ENCODE measurements around the gene THOC6.

Gene THOC6

GRCh38 chr16:2991566-2992261 is 32.1 kb upstream of the THOC6 start:
- FAIRE-seq (no peak), DNase-seq (ENCODE audit: insufficient read length, low spot score) (no peak)

GRCh38 chr16:2992383-2993081 is 31.3 kb upstream of the THOC6 start:
- no peak for DNase-seq (ENCODE audit: insufficient read length, low spot score)
- FAIRE-seq, result no peak

GRCh38 chr16:2996298-2996697 is 27.5 kb upstream of the THOC6 start:
- DNase-seq (ENCODE audit: insufficient read length, low spot score), result no peak
- FAIRE-seq, result no peak

DNA sequence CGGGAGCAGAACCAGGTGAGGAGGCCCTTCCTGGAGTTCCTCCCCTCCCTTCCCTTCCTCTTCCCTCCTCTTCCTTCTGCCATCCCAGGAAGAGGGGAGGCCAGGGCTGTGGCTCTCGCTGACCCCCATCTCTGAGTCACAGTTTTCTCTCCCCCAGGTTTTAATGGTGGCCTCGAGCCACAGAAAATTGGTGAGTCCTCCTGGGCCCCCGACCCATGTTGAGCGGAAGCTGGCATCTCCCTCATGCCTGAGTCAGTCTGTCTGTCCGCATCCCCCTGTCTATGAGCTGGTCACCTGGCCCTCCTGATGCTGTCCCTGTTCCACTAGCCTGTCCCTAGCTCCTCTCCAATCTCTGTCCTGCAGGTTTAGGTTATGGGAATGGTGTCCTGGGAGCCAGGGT is 23.9 kb upstream of the THOC6 start:
- no peak for DNase-seq (ENCODE audit: insufficient read length, low spot score)
- no peak for FAIRE-seq

- FAIRE-seq (no peak), DNase-seq (ENCODE audit: insufficient read length, low spot score) (no peak)
These were observed 23.3 kb upstream of the THOC6 start for GRCh38 chr16:3000540-3000939.

GRCh38 chr16:3001316-3001715 is 22.5 kb upstream of the THOC6 start:
- DNase-seq (ENCODE audit: insufficient read length, low spot score) (no peak), FAIRE-seq (no peak)

GRCh38 chr16:3003582-3004270 is 20.1 kb upstream of the THOC6 start:
- FAIRE-seq (peak; percentile 99), DNase-seq (ENCODE audit: insufficient read length, low spot score) (peak; percentile 99)

GRCh38 chr16:3004319-3004718 is 19.5 kb upstream of the THOC6 start:
- FAIRE-seq, result no peak

GRCh38 chr16:3004781-3005284 is 19.0 kb upstream of the THOC6 start:
- no peak for DNase-seq (ENCODE audit: insufficient read length, low spot score)
- FAIRE-seq, result peak; percentile 40

More at GRCh38 chr16:3004319-3004718, 19.5 kb upstream of the THOC6 start:
- DNase-seq (ENCODE audit: insufficient read length, low spot score), result no peak

- peak; percentile 69 for DNase-seq (ENCODE audit: insufficient read length, low spot score)
- peak; percentile 94 for FAIRE-seq
These were observed 16.5 kb upstream of the THOC6 start for GRCh38 chr16:3007059-3007956.

- FAIRE-seq (peak; percentile 44), DNase-seq (ENCODE audit: insufficient read length, low spot score) (no peak)
These were observed 15.7 kb upstream of the THOC6 start for GRCh38 chr16:3007957-3008689.

GRCh38 chr16:3008690-3009037 is 15.2 kb upstream of the THOC6 start:
- FAIRE-seq (no peak), DNase-seq (ENCODE audit: insufficient read length, low spot score) (no peak)

- no peak for DNase-seq (ENCODE audit: insufficient read length, low spot score)
- FAIRE-seq, result no peak
These were observed 14.1 kb upstream of the THOC6 start for GRCh38 chr16:3009568-3010390.

DNA sequence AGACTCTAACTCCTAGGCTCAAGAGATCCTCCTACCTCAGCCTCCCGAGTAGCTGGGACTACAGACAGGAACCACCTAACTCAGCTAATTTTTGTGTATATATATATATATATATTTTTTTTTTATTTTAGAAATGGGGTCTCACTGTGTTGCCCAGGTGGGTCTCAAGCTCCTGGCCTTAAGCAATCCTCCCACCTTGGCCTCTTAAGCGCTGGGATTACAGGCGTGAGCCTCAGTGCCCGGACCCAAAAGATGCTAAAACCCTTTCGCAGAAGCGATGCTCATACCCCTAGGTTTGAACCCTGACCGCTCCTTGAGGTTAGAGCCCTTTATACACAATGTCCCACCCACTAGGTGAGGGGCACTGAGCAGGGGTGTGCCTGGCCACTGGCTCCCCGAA is 13.3 kb upstream of the THOC6 start:
- no peak for DNase-seq (ENCODE audit: insufficient read length, low spot score)
- FAIRE-seq, result no peak

- FAIRE-seq (no peak), DNase-seq (ENCODE audit: insufficient read length, low spot score) (no peak)
These were observed 11.6 kb upstream of the THOC6 start for GRCh38 chr16:3012246-3012645.

DNA sequence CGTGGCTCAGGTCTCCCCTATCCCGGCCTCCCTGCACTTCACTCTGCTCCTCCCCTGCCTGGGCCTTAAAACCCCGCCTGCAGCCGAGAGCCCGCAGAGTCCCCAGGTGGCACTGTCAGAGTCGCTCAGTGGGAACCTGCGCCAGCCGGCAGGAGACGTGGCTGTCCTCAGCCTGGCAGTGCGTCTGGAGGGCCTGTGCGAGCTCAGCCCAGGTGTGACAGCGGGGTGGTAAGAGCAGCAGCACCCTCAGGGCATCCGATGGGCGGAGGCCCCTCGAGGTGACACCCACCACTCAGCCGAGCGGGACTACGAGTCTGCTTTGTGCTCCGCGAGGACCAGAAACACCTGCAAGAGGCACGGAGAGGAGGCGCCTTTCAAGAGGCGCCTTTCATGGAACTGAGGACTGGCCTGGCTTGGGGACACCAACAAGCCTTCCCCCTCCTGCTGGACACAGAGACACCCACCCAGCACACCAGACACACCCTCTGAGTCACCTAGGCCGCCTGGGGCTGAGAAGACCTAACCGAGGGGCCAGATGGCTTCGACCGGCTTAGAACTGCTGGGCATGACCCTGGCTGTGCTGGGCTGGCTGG is 10.9 kb upstream of the THOC6 start, which contains the start of gene CLDN9:
TSS of gene CLDN9 (plus strand) at position 96 of the 593 bp plus-strand sequence. CDS start at position 536, 440 bp downstream.
- DNase-seq (ENCODE audit: insufficient read length, low spot score) (no peak), FAIRE-seq (no peak)

GRCh38 chr16:3013491-3013951 is 10.3 kb upstream of the THOC6 start:
- DNase-seq (ENCODE audit: insufficient read length, low spot score), result no peak
- no peak for FAIRE-seq

- FAIRE-seq (no peak), DNase-seq (ENCODE audit: insufficient read length, low spot score) (no peak)
These were observed 9.7 kb upstream of the THOC6 start for GRCh38 chr16:3013998-3014690.
